ENCODE data around the gene SLC13A2. TPM values are rescaled to one million over a fixed set of nuclear protein-coding genes. Genes with fewer than 3 reads are reported as not detected.
"Not testable (repeated sequence)": the region's sequence is repeated elsewhere in the genome, so short reads cannot be mapped to it uniquely, and the experiment has no call there.

Gene SLC13A2
- total RNA-seq, 4 donors from 2014 or later: 0.37 TPM; not detected in 3

- peaks cover 33% of the 10 kb centered on the region for H3K27me3 ChIP-seq
- peaks cover 0 to 6% (median 0%) of the 10 kb centered on the region in 3 donors for H3K9me3 ChIP-seq
- no peak overlapping the region for H3K4me3 ChIP-seq
- WGBS, 2 donors (ENCODE audit: low coverage in 1 of 2): 85 to 97% methylated on average over 5 of the region's 9 CpGs
- H3K4me1 ChIP-seq: no peaks in the 10 kb centered on the region
- no peaks in the 10 kb centered on the region for H3K36me3 ChIP-seq
- no peak overlapping the region for H3K27ac ChIP-seq
- ATAC-seq: no peak
- TF ChIP-seq CTCF (IDR thresholded peaks at IDR 0.05): no peak
- TF ChIP-seq POLR2AphosphoS5 (IDR thresholded peaks at IDR 0.05): no peak
- no peak for TF ChIP-seq EP300 (IDR thresholded peaks at IDR 0.05)
- TF ChIP-seq POLR2A (IDR thresholded peaks at IDR 0.05): no peak
Observed at GRCh38 chr17:28443901-28444638, 29.4 kb upstream of the SLC13A2 start.

DNA sequence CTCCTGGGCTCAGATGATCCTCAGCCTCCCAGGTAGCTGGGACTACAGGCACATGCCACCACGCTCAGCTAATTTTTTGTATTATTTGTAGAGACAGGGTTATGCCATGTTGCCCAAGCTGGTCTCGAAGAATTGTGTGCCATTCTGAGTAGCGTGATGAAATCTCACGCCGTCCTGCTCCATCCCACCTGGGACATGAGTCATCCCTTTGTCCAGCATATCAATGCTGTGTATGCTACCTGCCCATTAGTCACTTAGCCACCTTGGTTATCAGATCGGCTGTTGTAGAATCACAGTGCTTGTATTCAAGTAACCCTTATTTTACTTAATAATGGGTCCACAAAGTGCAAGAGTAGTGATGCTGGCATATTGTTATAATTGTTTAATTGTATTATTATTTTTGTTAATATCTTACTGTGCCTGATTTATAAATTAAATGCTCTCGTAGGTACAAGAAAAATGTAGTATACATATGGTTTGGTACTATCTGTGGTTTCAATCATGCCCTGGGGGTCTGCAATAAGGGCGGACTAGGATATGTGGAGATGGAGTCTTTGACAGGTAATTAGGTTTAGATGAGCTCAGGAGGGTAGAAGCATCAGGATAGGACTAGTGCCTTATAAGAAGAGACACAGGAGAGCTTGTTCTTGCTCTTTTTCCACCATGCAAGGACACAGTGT, 26.6 kb upstream of the SLC13A2 start:
- TF ChIP-seq EP300 (IDR thresholded peaks at IDR 0.05): no peak
- no peak for TF ChIP-seq POLR2A (IDR thresholded peaks at IDR 0.05)

DNA sequence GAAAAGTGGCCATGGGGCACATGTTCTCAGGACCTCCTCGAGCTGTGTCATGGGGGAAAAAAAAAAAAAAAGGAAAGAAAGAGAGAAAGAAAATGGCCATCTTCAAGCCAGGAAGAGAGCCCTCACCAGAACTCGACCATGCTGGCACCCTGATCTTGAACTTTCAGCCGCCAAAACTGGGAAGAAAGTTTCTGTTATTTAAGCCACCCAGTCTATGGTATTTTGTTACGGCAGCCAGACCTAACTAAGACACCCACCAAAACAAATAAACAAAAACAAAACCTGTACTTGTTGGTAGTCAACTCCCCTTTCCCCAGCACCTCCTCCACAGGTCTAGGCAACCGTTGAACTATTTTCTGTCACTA, 26.1 kb upstream of the SLC13A2 start:
- no peak overlapping the region for H3K4me3 ChIP-seq
- WGBS, 2 donors (ENCODE audit: low coverage in 1 of 2): 64 to 69% methylated on average over 5 of the region's 5 CpGs
- H3K36me3 ChIP-seq: no peaks in the 10 kb centered on the region
- H3K27ac ChIP-seq: no peak overlapping the region
- no peak for ATAC-seq
- peaks cover 18% of the 10 kb centered on the region for H3K27me3 ChIP-seq
- H3K9me3 ChIP-seq: peaks cover 0 to 14% (median 0%) of the 10 kb centered on the region in 3 donors
- H3K4me1 ChIP-seq: no peaks in the 10 kb centered on the region
- no peak for TF ChIP-seq CTCF (IDR thresholded peaks at IDR 0.05)
- no peak for TF ChIP-seq POLR2A (IDR thresholded peaks at IDR 0.05)
- no peak for TF ChIP-seq EP300 (IDR thresholded peaks at IDR 0.05)
- no peak for TF ChIP-seq POLR2AphosphoS5 (IDR thresholded peaks at IDR 0.05)

More for the DNA sequence above, 26.6 kb upstream of the SLC13A2 start:
- H3K9me3 ChIP-seq: peaks cover 0 to 14% (median 0%) of the 10 kb centered on the region in 3 donors
- peaks cover 20% of the 10 kb centered on the region for H3K27me3 ChIP-seq
- no peak overlapping the region for H3K27ac ChIP-seq
- WGBS, 2 donors (ENCODE audit: low coverage in 1 of 2): 89 to 91% methylated on average over 8 of the region's 8 CpGs
- no peak for ATAC-seq
- no peak overlapping the region for H3K4me3 ChIP-seq
- H3K36me3 ChIP-seq: no peaks in the 10 kb centered on the region
- H3K4me1 ChIP-seq: no peaks in the 10 kb centered on the region

GRCh38 chr17:28449859-28450258, 23.6 kb upstream of the SLC13A2 start:
- Histone ChIP-seq H3K4me3 (no peak overlapping the region), H3K9me3 (peaks cover 0 to 14% (median 0%) of the 10 kb centered on the region in 3 donors), H3K27me3 (peaks cover 8% of the 10 kb centered on the region), H3K36me3 (no peaks in the 10 kb centered on the region), H3K4me1 (no peaks in the 10 kb centered on the region), H3K27ac (no peak overlapping the region)
- no peak for ATAC-seq
- 67 to 86% methylated on average over 1 of the region's 1 CpG for WGBS, 2 donors (ENCODE audit: low coverage in 1 of 2)
- TF ChIP-seq CTCF (IDR thresholded peaks at IDR 0.05) (no peak), POLR2A (IDR thresholded peaks at IDR 0.05) (no peak), EP300 (IDR thresholded peaks at IDR 0.05) (no peak), POLR2AphosphoS5 (IDR thresholded peaks at IDR 0.05) (no peak)

DNA sequence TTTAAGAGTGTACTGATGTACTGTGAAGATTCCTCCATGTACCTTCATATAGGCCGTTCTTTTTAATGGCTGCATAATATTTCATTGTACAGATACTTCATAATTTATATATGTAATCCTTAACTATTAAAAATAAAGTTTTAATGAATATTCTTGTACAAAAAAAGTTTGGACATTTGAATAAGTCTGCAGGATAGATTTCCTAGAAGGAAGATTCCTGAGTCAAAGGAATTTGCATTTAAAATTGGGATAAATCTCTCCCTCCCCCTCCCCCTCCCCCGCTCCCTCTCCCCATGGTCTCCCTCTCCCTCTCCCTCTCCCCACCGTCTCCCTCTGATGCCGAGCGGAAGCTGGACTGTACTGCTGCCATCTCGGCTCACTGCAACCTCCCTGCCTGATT, 15.6 kb upstream of the SLC13A2 start:
- no peak for ATAC-seq
- TF ChIP-seq POLR2AphosphoS5 (IDR thresholded peaks at IDR 0.05) (no peak), CTCF (IDR thresholded peaks at IDR 0.05) (no peak), POLR2A (IDR thresholded peaks at IDR 0.05) (no peak), EP300 (IDR thresholded peaks at IDR 0.05) (no peak)
- Histone ChIP-seq H3K4me3 (no peak overlapping the region), H3K4me1 (no peaks in the 10 kb centered on the region), H3K36me3 (no peaks in the 10 kb centered on the region), H3K27me3 (peaks cover under 1% of the 10 kb centered on the region), H3K27ac (no peak overlapping the region), H3K9me3 (no peaks in the 10 kb centered on the region)
- WGBS, 2 donors (ENCODE audit: low coverage in 1 of 2): 62 to 84% methylated on average over 2 to 6 of the region's 6 CpGs

DNA sequence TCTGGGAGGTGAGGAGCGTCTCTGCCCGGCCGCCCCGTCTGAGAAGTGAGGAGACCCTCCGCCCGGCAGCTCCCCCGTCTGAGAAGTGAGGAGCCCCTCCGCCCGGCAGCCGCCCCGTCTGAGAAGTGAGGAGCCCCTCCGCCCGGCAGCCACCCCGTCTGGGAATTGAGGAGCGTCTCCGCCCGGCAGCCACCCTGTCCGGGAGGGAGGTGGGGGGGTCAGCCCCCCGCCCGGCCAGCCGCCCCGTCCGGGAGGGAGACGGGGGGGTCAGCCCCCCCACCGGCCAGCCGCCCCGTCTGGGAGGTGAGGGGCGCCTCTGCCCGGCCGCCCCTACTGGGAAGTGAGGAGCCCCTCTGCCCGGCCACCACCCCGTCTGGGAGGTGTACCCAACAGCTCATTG, 14.6 kb upstream of the SLC13A2 start:
- H3K4me3 ChIP-seq, H3K36me3 ChIP-seq, H3K9me3 ChIP-seq, ATAC-seq, H3K4me1 ChIP-seq, H3K27ac ChIP-seq: not testable (repeated sequence)
- H3K27me3 ChIP-seq: peaks cover 11% of the 10 kb centered on the region
- WGBS, 2 donors (ENCODE audit: low coverage in 1 of 2): no CpG with 5 or more reads among the region's 32 CpGs

All from gastroesophageal sphincter (tissue), 4 donors.